Esophagus muscularis mucosa (tissue), 4 donors: Measurements from ENCODE around the gene VEGFC. TPM values are rescaled to one million over a fixed set of nuclear protein-coding genes. Genes with fewer than 3 reads are reported as not detected.

Experiments used
- DNase-seq: peaks from one replicate; pipeline ENCODE4 v3.0.0-alpha.2; 2017; ENCODE audit errors: extremely low spot score
- H3K27ac ChIP-seq, 4 donors: fragments of 200-600 bp; sonication (generic); replicated peaks in 1 of 4; 1 replicate in 3 of 4; 2 replicates in 1 of 4; pipeline ENCODE4 v1.5.1; 2016 to 2019; ENCODE audit warnings: mild to moderate bottlenecking in 1 of 4
- H3K27me3 ChIP-seq, 4 donors: fragments of 200-600 bp; sonication (generic); one replicate each; pipeline versions ENCODE4 v1.5.1 to v1.6.0; 2016 to 2019
- H3K36me3 ChIP-seq, 4 donors: fragments of 200-600 bp; sonication (generic); one replicate each; pipeline ENCODE4 v1.5.1; 2016 to 2019
- H3K4me1 ChIP-seq, 4 donors: fragments of 200-600 bp; sonication (generic); one replicate each; pipeline ENCODE4 v1.5.1; 2016 to 2019
- H3K4me3 ChIP-seq, 4 donors: fragments of 200-600 bp; sonication (generic); 1 replicate in 2 of 4; 2 replicates in 2 of 4; pipeline ENCODE4 v1.5.1; 2016 to 2019; ENCODE audit warnings: mild to moderate bottlenecking in 4 of 4, moderate library complexity in 1 of 4
- H3K9me3 ChIP-seq, 4 donors: fragments of 200-600 bp; sonication (generic); 1 replicate in 3 of 4; 2 replicates in 1 of 4; pipeline ENCODE4 v1.5.1; 2016 to 2019
- CTCF ChIP-seq, 3 experiments: fragments of 200-600 bp in 2 of 3; fragments of 450-650 bp in 1 of 3; sonication (generic) in 2 of 3; IDR thresholded peaks; one replicate each; pipeline ENCODE4 v1.5.1; 2017 to 2019; ENCODE audit warnings: antibody characterized with exemption in 3 of 3, mild to moderate bottlenecking in 2 of 3, moderate library complexity in 1 of 3
- EP300 ChIP-seq: sonication (generic); formaldehyde crosslinking; IDR thresholded peaks from one replicate; pipeline ENCODE4 v1.6.1; 2017; ENCODE audit warnings: antibody characterized with exemption
- POLR2A ChIP-seq: fragments of 450-650 bp; IDR thresholded peaks from one replicate; pipeline ENCODE4 v1.6.1; 2017; ENCODE audit warnings: antibody characterized with exemption, moderate library complexity, mild to moderate bottlenecking, low read depth
- POLR2AphosphoS5 ChIP-seq, 2 donors: sonication (generic); formaldehyde crosslinking; IDR thresholded peaks; one replicate each; pipeline ENCODE4 v1.6.1; 2017; ENCODE audit warnings: antibody characterized with exemption in 2 of 2
- WGBS: methylation state at CpG from one replicate; pipeline ENCODE4 v1.1.5; 2018; 5-methylcytosine and 5-hydroxymethylcytosine counted together
- intact Hi-C: fragments of 100-400 bp; cut with DNase I; formaldehyde crosslinking; loops from one replicate; pipeline ENCODE4 v1.15.1; 2023
- total RNA-seq, 4 donors: library from RNA; depleted of rRNA; stranded (reverse); fragments of >200 nt; gene quantifications; one replicate each; pipeline versions ENCODE4 v1.1.0 to v1.2.1, GENCODE V29; 2016

The VEGFC gene
- total RNA-seq, 4 donors from 2014 or later = 4.2 to 10.3 (median 6.9) TPM

- Histone ChIP-seq H3K9me3 (no peaks in the 10 kb centered on the region), H3K27ac (no peak overlapping the region)
- 87% methylated on average over 3 of the region's 3 CpGs for WGBS
Measured at GRCh38 chr4:176761872-176762271, 30.9 kb downstream of the VEGFC start.

GRCh38 chr4:176760471-176760870 is 32.3 kb downstream of the VEGFC start:
- DNase-seq = no peak
- intact Hi-C loops = no loop called here
- Histone ChIP-seq H3K4me3 (no peak overlapping the region), H3K4me1 (no peaks in the 10 kb centered on the region), H3K9me3 (no peaks in the 10 kb centered on the region), H3K27ac (no peak overlapping the region), H3K36me3 (no peaks in the 10 kb centered on the region), H3K27me3 (no peaks in the 10 kb centered on the region)
- WGBS = 61% methylated on average over 3 of the region's 3 CpGs
- TF ChIP-seq POLR2AphosphoS5 (IDR thresholded peaks at IDR 0.05) (no peak), POLR2A (no peak), CTCF (IDR thresholded peaks at IDR 0.05) (no peak), EP300 (no peak)

More at GRCh38 chr4:176761872-176762271, 30.9 kb downstream of the VEGFC start:
- Histone ChIP-seq H3K4me1 (no peaks in the 10 kb centered on the region), H3K4me3 (no peak overlapping the region), H3K36me3 (no peaks in the 10 kb centered on the region), H3K27me3 (no peaks in the 10 kb centered on the region)
- no peak for DNase-seq
- intact Hi-C loops = no loop called here
- no peak for TF ChIP-seq POLR2AphosphoS5 (IDR thresholded peaks at IDR 0.05)
- TF ChIP-seq POLR2A = no peak
- no peak for TF ChIP-seq CTCF (IDR thresholded peaks at IDR 0.05)
- TF ChIP-seq EP300 = no peak

GRCh38 chr4:176758731-176759130 is 34.0 kb downstream of the VEGFC start:
- no peaks in the 10 kb centered on the region for H3K9me3 ChIP-seq
- 89% methylated on average over 2 of the region's 2 CpGs for whole genome bisulfite sequencing
- no peak for DNase-seq
- no peak for TF ChIP-seq POLR2A
- no peak for TF ChIP-seq CTCF (IDR thresholded peaks at IDR 0.05)
- no peak for TF ChIP-seq EP300
- TF ChIP-seq POLR2AphosphoS5 (IDR thresholded peaks at IDR 0.05) = no peak
- H3K36me3 ChIP-seq = no peaks in the 10 kb centered on the region
- no peak overlapping the region for H3K27ac ChIP-seq
- H3K4me3 ChIP-seq = no peak overlapping the region
- H3K4me1 ChIP-seq = no peaks in the 10 kb centered on the region
- no peaks in the 10 kb centered on the region for H3K27me3 ChIP-seq
- intact Hi-C loops = no loop called here

- intact Hi-C loops = no loop called here
- no peaks in the 10 kb centered on the region for H3K27me3 ChIP-seq
- H3K27ac ChIP-seq = no peak overlapping the region
- no peaks in the 10 kb centered on the region for H3K4me1 ChIP-seq
- H3K4me3 ChIP-seq = no peak overlapping the region
- H3K9me3 ChIP-seq = no peaks in the 10 kb centered on the region
- no peaks in the 10 kb centered on the region for H3K36me3 ChIP-seq
- DNase-seq = no peak
- 90% methylated on average over 4 of the region's 4 CpGs for WGBS
- TF ChIP-seq EP300 = no peak
- TF ChIP-seq CTCF (IDR thresholded peaks at IDR 0.05) = no peak
- no peak for TF ChIP-seq POLR2AphosphoS5 (IDR thresholded peaks at IDR 0.05)
- TF ChIP-seq POLR2A = no peak
Measured at GRCh38 chr4:176758323-176758722, 34.4 kb downstream of the VEGFC start.

GRCh38 chr4:176755613-176756012 is 37.1 kb downstream of the VEGFC start:
- no peak for TF ChIP-seq CTCF (IDR thresholded peaks at IDR 0.05)
- TF ChIP-seq EP300 = no peak
- TF ChIP-seq POLR2AphosphoS5 (IDR thresholded peaks at IDR 0.05) = no peak
- no peak overlapping the region for H3K27ac ChIP-seq
- H3K4me3 ChIP-seq = no peak overlapping the region
- no peaks in the 10 kb centered on the region for H3K36me3 ChIP-seq
- H3K4me1 ChIP-seq = peaks cover 0 to 9% (median 0%) of the 10 kb centered on the region in 4 donors
- DNase-seq = no peak
- H3K27me3 ChIP-seq = no peaks in the 10 kb centered on the region
- intact Hi-C loops = no loop called here
- no peaks in the 10 kb centered on the region for H3K9me3 ChIP-seq
- 79% methylated on average over 2 of the region's 2 CpGs for WGBS
